GM21526 (cell line): ENCODE measurements around the gene STK40.

Experiments used
- ATAC-seq: cut with Tn5 transposase; IDR thresholded peaks from one replicate; pipeline ENCODE4 v1.9.1; 2021; ENCODE audit warnings: moderate library complexity; ENCODE audit not compliant: unreplicated experiment, low FRiP score

The STK40 gene

GRCh38 chr1:36322041-36322785 is 63.5 kb downstream of the STK40 start:
- ATAC-seq: no peak

DNA sequence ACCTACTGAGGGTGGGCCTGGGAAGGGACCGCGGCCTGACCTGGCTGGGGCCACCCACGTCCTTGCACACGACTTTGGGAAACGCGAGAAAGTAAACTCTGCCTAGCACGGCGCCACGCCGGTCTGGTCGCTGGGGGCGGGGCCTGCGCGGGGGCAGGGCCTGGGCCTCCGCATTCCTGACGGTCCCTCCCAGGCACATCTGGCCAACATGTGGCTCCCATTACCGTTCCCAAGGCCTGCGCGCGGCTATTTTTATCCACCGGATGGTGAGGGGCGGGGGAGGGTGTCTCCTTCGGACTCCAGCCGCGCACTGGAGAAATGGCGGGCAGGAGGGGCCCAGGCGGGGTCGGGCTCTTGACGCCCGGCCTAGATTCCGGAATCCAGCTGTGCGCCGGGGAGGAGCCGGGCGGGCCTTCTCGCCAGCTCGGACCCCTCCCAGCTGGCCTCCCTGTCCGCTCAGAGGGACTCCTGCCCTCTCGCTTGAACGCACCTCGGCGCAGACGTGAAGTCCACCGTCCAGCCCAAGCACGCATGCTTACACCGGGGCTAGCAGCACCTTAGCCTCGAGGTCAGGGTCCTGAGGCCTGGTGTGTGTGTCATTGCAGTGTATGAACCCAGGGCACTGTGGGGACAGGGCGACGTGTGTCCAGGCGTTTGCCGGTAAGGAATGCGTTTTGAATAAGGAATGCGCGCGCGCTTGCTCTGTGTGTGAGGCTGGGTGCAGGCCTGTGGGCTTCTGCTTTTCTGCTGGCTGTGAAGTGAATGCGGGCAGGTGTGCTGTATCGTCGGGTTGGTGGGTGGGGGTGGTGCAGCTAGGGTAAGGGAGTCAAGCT is 64.4 kb downstream of the STK40 start:
- no peak for ATAC-seq

- ATAC-seq: no peak
Observed at GRCh38 chr1:36320767-36321118, 65.0 kb downstream of the STK40 start.

GRCh38 chr1:36320291-36320761 is 65.4 kb downstream of the STK40 start:
- ATAC-seq: no peak

DNA sequence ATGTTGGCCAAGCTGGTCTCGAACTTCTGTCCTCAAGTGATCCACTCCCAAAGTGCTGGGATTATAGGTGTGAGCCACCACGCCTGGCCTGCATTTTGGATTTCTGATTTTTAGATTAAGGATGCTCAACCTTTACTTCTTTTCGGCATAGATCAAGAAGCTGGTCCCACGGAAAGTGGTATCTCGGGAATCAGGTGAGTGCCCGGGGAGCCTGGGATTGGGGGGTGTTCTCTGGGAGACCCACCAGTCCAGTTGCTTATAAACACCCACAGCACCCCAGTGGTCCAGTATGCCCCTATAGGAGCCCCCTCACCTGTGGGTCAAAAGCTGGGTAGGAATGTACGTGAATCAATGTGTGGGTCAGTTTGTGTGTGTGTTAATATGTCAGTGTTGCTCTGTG is 76.3 kb downstream of the STK40 start:
- no peak for ATAC-seq

- ATAC-seq: no peak
Observed at GRCh38 chr1:36307601-36308330, 78.0 kb downstream of the STK40 start.

GRCh38 chr1:36306902-36307456 is 78.7 kb downstream of the STK40 start:
- peak; percentile 88 for ATAC-seq

DNA sequence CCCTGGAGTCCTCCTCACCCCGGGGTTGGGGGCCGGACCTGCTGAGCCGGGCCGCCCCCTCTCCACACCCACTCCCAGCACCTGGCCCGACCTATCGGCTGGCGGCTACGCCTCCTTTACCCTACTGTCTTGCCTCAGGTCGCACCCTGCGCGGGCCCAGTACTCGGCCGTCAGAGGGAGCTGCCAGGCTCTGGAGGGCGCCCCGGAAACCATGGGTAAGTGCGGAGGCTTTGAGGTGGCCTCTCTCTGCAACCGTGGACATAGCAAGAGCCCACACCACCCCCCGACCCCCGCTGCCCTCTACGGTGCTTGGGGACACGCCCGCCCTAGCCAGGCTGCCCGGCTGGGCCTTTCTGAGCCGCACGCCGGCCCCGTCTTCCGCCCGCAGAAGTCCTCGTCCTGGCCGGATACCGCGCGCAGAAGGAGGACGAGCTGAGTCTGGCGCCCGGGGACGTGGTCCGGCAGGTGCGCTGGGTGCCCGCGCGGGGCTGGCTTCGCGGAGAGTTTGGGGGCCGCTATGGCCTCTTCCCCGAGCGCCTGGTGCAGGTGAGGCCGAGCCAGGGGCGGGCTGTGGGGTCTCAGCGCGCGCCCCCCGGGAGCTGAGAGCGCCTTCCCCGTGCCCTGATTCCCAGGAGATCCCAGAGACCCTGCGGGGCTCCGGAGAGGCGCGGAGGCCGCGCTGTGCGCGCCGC is 79.4 kb downstream of the STK40 start, which contains the start of gene SH3D21:
SH3D21 (plus strand) TSS at position 159 of the 692 bp plus-strand sequence; CDS start at position 212, 53 bp downstream.
- peak; percentile 33 for ATAC-seq

- ATAC-seq: no peak
Observed at GRCh38 chr1:36305915-36306209, 79.9 kb downstream of the STK40 start.

- no peak for ATAC-seq
Observed at GRCh38 chr1:36304970-36305914, 80.5 kb downstream of the STK40 start.

DNA sequence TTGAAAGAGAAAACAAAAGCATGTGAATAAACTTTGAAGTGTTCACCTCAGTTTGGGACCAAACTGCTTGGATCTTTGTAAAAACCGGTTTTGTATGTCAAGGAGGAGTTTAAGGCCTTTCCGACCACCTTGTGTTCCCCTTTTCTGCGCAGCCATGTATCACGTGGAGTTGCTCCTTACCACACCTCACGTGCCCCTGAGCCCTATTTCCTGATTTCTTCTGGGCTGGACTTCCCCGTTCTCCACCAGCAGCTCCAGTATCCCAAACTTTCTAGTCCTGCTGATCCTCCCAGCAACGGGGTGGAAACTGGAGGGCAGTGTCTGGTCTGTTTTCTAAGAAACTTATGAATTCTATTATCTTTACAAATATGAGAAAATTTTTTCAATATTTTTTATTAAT is 81.2 kb downstream of the STK40 start:
- ATAC-seq: no peak

DNA sequence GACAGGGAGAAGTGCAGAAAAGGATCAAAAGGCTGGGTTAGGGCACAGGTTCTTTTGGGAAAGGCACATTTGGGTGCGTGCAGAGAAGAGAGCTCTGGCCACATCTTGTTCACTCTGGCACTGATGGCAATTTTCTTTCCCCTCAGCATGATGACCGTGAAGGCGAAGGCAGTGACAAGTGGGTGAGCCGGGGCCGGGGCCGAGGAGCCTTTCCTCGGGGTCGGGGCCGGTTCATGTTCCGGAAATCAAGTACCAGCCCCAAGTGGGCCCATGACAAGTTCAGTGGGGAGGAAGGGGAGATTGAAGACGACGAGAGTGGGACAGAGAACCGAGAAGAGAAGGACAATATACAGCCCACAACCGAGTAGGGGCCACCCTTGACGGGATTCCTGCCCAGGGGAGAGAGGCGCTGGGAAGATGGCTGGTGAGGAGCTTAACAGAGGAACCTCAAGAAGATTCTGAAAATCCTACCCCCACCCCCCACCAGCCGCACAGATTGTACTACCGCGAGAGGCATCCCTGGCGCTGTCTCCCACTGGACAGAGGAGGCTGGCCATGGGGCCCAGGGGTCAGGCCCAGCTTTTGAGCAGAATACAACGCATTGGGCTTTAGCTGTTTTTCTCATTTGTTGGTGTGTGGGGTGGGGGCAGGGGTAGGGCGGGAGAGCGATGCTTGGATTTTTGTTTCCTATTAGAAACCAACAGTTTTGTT is 81.9 kb downstream of the STK40 start:
- no peak for ATAC-seq

GRCh38 chr1:36303244-36303643 is 82.5 kb downstream of the STK40 start:
- ATAC-seq: no peak

DNA sequence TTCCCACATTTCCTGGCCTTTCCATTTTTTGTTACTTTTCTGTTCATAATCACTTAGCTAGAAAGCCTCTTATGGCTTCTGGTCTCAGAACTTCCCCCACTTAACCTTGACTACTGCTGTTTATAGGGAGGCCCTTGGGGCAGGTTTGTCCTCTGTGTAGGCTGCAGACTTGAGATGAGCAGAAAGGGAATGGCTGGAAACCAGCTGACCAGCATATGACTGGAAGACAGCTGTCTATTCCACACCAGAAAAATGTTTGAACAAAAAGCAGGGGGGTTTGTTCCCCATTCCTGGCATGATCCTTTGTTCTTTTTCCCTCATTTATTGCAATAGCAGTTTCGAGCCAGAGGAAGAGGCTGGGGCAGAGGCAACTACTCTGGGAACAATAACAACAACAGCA is 84.5 kb downstream of the STK40 start:
- ATAC-seq: no peak

DNA sequence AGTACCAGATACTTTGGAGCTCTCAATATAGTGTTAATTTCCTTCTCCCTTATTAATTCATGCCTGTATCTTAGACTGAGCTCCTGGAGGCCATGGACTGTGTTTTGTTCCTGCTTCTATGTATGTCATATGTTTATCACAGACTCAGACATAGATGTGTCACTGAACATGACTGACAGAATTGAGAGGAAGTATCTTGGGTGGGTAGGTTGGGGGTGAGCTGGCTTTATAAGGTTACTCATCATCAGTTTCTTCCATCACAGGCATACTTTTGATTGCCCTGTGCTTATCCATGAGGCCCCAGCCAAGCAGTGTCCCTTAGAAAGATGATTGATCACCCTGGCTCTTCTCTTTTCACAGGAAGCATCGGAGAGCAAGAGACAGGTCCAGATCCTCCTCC is 85.2 kb downstream of the STK40 start:
- ATAC-seq: no peak

DNA sequence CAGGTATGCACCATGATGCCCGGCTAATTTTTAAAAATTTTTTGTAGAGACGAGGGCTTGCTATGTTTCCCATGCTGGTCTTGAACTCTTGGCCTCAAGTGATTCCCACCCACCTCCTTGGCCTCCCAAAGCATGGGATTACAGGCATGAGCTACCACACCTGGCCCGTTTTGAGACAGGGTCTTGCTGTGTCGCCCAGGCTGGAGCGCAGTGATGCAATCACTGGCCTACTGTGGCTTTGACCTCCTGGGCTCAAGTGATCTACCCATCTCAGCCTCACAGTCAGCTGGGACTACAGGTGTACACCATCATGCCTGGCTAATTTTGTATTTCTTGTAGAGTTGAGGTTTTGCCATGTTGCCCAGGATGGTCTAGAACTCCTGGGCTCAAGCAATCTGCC is 87.1 kb downstream of the STK40 start:
- ATAC-seq: no peak

- ATAC-seq: no peak
Observed at GRCh38 chr1:36297062-36297461, 88.7 kb downstream of the STK40 start.

DNA sequence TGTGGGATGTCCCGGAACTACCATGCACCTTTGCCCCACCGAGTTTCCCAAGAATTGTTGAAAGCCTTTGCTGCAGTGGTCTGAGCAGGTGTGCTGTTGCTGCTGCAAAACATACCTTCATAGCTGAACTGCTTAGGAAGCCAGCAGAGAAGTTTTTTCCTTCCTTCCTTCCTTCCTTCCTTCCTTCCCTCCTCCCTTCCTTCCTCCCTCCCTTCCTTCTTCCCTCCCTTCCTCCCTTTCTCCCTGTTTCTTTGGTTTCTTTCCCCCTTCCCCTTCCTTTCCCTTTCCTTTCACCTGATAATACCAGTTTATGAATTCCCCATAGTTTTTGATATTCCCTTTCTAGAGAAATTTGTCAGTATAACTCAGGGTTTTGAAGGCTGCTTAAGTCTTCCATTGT is 90.3 kb downstream of the STK40 start:
- no peak for ATAC-seq
